HG03039 (cell line): ENCODE measurements around the gene CAD.
"Not testable (repeated sequence)": the region's sequence is repeated elsewhere in the genome, so short reads cannot be mapped to it uniquely, and the experiment has no call there.

Source experiments
- ATAC-seq: cut with Tn5 transposase; IDR thresholded peaks from one replicate; pipeline ENCODE4 v1.9.1; 2021; ENCODE audit warnings: mild to moderate bottlenecking, moderate library complexity; ENCODE audit not compliant: unreplicated experiment

The CAD gene

DNA sequence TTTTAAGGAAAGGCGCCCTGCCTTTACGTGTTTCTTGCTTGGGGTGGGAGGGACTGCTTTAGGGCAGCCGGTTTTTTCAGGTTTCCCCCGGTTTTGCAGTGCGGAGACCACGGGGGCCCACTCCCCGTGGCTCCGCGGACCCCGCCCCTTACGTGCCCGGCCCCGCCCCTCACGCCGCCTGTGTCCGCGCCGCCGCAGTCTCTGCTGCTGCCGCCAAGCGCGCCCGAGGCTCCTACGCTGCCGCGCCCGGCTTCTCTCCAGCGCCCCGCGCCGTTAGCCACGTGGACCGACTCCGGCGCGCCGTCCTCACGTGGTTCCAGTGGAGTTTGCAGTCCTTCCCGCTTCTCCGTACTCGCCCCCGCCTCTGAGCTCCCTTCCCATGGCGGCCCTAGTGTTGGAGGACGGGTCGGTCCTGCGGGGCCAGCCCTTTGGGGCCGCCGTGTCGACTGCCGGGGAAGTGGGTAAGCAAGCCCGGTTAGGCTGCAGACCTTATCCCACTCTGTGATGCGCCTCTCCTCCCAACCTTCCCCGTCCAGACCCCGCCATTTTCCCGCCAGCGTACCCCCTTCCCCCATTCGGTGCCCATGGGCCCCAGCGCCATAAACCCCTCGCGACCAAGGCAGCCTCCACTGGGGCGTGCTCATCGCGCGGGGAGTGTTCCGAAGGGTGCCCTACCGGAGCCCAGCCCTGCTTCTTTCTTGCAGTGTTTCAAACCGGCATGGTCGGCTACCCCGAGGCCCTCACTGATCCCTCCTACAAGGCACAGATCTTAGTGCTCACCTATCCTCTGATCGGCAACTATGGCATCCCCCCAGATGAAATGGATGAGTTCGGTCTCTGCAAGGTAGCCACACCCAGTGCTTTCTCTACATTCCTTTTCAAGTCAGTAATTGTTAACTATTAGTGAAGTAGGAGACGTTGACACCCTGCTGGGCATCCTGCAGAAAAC is at the start of gene CAD:
Gene CAD, plus strand, starts transcription at position 197 of the 949 bp plus-strand sequence. Its CDS starts 183 bp downstream, at position 380.
- ATAC-seq = peak; percentile 72

DNA sequence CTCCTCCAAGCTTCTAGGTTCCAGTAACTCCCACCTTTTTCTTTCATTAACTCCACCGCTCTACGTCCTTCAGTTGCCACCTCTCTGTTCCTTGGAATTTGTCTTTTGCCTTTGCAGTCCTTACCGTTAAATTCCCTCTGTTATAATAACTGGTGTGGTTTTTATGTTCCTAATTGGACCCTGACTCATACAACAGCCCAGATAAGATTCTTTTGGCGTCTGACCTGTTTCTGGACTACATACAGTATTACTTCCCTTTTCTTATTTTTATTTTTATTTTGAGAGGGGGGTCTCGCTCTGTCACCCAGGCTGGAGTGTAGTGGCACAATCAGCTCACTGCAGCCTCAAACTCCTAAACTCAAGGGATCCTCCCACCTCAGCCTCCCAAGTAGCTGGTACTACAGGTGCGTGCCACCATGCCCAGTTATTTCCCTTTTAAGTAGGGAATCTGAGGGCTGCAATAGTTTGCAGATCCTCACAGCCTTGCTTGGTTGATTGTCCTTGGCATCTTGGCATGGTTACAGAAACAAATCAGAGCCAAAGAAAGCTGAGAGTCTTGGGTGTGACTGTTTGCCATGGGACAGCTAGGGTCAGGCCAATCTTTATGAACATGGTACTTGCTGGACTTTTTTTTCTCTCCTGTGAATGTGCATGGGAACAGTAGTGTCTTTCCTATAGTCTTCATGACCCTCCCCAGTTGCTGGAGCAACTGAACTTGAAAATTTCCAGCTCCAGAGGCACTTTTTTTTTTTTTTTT is 46.4 kb upstream of the CAD start:
- no peak for ATAC-seq

GRCh38 chr2:27171351-27171848 is 45.8 kb upstream of the CAD start:
- ATAC-seq = no peak

- ATAC-seq = no peak
These were observed 42.5 kb upstream of the CAD start for GRCh38 chr2:27174638-27175037.

DNA sequence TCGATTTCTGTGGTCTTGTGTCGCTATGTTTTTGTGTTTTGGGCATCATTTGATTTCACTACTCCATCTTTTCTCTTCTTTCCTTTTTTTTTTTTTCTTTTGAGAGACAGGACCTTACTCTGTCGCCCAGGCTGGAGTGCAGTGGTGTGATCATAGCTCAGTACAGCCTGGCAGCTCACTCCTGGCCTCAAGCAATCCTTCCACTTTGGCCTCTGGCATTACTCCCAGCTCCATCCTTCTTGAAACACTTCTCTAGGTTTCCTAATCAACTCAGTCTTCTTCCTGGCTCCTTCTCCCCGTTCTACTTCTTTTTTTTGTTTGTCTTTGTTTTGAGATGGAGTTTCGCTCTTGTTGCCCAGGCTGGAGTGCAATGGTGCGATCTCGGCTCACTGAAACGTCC is 41.8 kb upstream of the CAD start:
- ATAC-seq = no peak

DNA sequence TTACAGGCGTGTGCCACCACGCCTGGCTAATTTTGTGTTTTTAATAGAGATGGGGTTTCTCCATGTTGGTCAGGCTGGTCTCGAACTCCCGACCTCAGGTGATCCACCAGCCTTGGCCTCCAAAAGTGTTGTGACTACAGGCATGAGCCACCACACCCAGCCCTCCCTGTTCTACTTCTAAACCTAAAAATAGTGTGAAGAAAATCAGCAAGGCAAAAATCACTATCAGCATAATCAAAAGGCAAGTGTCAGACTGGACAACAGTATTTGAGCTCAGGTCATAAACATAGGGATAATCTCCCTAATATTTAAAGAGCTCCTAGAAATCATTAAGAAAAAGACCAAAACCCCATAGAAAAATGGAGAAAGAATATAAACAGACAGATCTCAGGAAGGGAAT is 41.4 kb upstream of the CAD start:
- ATAC-seq = not testable (repeated sequence)

DNA sequence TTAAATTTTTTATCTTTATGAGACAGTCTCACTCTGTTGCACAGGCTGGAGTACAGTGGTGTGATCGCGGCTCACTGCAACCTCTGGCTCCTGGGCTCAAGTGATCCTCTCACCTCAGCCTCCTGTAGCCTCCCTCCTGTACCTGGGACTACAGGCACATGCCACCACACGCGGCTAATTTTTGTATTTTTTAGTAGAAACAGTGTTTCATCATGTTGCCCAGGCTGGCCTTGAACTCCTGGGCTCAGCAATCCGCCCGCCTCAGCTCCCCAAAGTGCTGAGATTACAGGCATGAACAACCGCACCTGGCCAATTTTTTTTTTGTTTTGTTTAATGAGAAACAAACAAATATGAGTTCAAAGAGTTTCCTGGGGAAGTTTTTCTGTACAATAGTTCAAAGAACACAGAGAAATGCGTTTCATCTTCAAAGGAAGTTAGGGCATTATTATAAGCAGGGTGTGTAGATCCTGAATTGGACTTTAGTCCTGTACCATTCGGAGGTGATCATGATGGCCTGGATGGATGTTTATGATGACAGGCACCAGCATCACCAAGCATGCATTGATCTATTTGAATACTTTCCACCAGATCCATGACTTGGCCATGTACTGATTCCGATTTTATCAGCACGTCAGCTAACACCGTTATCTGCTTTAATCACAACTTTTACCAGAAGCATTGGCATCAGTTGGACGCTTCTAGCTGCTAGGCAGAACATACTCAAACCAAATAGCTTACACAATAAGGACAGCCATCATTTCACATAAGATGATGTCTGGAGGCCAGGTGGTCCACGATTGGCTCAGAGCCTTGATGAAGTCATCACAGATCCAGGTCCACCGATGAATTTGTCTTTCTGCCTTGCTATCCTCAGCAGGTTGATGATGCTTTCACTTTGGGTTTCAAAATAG is 39.5 kb upstream of the CAD start:
- ATAC-seq = no peak

- no peak for ATAC-seq
These were observed 38.7 kb upstream of the CAD start for GRCh38 chr2:27178469-27178868.

DNA sequence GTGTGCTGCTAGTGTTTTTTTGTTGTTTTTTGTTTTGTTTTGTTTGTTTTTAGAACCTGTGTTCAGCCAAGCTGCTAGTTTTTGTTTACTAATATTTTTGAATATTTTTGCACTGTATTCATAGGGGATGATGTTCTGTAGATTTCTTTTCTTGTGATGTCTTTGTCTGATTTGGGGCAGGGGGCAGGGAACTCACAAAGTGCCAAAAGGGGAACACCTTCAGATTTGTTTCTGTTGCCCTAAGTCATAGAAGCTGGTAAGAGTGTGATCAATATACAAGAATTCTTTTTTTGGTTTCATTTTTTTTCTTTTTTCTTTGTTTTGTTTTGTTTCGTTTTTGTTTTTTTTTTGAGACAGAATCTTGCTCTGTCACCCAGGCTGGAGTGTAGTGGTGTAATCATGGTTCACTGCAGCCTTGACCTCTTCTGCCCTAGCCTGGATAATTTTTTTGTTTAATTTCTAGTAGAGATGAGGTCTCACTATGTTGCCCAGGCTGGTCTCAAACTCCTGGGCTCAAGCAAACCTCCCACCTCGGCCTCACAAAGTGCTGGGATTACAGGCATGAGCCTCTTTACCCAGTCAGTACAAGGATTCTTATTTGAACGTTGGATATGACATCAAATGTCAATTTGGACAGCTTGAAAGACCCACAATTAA is 37.7 kb upstream of the CAD start:
- ATAC-seq = no peak

DNA sequence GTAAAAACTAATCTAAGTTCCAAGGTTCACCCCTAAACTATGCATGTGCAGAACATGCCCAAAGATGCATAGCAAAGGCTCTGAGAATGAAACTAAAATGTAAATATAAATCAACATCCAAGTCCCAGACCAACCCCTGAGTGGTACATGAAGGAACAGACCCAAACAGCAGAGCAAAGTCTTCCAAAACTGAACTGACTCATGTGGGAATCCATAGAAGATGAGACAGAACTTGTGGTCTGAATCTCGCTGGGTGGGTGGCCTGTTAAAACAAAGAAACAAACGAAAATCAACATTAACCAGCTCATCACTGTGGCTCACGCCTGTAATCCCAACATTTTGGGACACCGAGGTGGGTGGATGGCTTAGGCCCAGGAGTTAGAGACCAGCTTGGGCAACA is 34.8 kb upstream of the CAD start:
- no peak for ATAC-seq

DNA sequence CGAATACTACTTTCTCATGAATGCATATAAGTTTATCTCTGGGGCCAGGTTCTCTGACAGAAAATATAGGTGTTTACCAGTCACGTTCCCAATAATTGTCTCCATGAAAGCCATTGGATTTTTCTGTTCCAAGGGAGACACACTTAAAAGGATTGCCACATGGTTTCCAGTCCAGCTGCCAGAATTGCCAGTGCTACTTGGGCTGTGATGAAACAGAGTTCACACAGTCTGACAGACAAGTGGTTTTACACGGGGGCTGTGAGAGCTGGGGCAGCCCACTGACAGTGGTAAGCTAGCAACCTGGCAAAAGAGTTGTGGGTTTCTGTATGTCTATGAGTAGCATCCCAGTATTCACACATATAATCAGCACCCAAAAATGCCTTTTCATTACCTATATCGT is 33.1 kb upstream of the CAD start:
- ATAC-seq = no peak

DNA sequence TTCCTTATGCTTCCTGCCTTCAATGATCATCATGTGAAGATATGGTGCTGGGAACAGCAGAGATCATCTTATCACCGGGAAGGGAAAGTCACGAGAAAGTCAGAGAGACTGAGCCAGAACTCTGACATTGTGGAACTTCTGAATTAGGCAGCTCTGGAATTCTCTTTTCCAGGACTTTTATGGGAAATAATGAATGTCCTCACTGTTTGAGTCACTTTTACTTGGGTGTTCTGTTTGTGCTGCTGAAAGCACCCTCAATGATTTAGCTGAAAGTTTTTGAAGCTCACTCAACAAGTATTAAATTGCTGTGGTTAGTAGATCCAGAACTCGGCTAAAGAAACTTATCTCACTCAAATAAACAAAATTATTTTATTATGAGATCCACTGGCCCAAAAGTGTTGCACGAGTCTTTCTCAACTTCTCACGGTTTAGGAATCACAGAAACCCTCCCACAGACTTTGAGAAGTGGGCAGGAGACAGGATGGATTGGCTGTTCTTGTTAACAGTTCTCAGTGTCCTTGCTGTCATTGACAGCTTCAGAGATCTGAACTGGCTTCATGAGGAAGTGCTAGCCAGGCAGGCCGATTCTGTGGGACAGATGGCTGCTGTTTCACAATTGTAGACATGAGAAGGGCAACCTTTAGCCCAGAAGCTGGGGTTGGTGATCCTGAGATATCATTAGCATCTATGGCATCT is 31.7 kb upstream of the CAD start:
- ATAC-seq = no peak

- ATAC-seq = no peak
These were observed 30.4 kb upstream of the CAD start for GRCh38 chr2:27186613-27187345.

DNA sequence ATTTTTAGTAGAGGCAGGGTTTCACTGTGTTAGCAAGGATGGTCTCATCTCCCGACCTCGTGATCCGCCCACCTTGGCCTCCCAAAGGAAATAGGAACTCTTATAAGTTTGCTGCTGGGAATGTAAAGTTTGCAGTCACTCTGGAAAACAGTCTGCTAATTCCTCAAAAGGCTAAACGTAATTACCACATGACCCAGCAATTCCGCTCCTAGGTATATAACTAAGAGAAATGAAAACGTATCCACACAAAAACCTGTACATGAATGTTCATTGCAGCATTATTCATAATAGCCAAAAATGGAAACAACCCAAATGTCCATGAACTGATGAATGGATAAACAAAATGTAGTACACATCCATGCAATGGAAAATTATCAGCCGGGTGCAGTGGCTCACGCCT is 27.2 kb upstream of the CAD start:
- ATAC-seq = no peak

- no peak for ATAC-seq
These were observed 25.9 kb upstream of the CAD start for GRCh38 chr2:27191070-27191829.

- no peak for ATAC-seq
These were observed 22.4 kb upstream of the CAD start for GRCh38 chr2:27194538-27195354.

DNA sequence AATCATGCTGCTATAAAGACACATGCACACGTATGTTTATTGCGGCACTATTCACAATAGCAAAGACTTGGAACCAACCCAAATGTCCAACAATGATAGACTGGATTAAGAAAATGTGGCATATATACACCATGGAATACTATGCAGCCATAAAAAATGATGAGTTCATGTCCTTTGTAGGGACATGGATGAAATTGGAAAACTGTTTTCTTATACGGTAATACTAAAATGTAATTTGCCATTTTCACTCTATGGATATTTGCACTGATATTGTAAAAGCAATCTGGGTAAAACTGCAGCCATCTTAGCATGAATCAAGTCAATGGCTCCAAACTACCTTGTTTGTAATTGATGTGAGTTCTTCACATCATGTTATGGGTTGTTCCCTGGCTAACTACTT is 21.4 kb upstream of the CAD start:
- ATAC-seq = not testable (repeated sequence)
